SU-DHL-6 (cell line): ENCODE data around the gene RCC2.

Experiments used
- H2AFZ ChIP-seq: fragments of 200-600 bp; sonication (generic); 2 replicates; pipeline ENCODE4 v1.6.1; 2014; ENCODE audit warnings: low read depth, mild to moderate bottlenecking, moderate library complexity, mixed read lengths, antibody characterized with exemption, low read length; ENCODE audit not compliant: severe bottlenecking
- H3F3A ChIP-seq: fragments of 200-600 bp; shearing (Covaris generic); 2 replicates; pipeline ENCODE4 v1.6.0; 2016; ENCODE audit warnings: antibody characterized with exemption, mild to moderate bottlenecking; ENCODE audit not compliant: insufficient read depth
- H3K27ac ChIP-seq: fragments of 200-600 bp; sonication (generic); 2 replicates; pipeline ENCODE4 v1.5.1; 2016; ENCODE audit warnings: low read depth, mild to moderate bottlenecking, low read length, moderate library complexity, mixed read lengths
- H3K27me3 ChIP-seq: fragments of 200-600 bp; sonication (generic), shearing (Covaris generic); 2 replicates; pipeline ENCODE4 v1.6.0; 2014; ENCODE audit warnings: mild to moderate bottlenecking, low read length
- H3K36me3 ChIP-seq: fragments of 200-600 bp; sonication (generic); 2 replicates; pipeline ENCODE4 v1.6.1; 2014; ENCODE audit warnings: mild to moderate bottlenecking, low read length, mixed read lengths
- H3K4me2 ChIP-seq: fragments of 300-600, 200-600 bp; shearing (Covaris generic), sonication (generic); 2 replicates; pipeline ENCODE4 v1.6.0; 2014; ENCODE audit warnings: low read length, low read depth, mild to moderate bottlenecking; ENCODE audit not compliant: poor library complexity, severe bottlenecking
- H3K4me3 ChIP-seq: fragments of 200-600 bp; sonication (generic); 2 replicates; pipeline ENCODE4 v1.5.1; 2014; ENCODE audit warnings: antibody characterized with exemption, low read length, mild to moderate bottlenecking, mixed read lengths; ENCODE audit not compliant: insufficient read depth, poor library complexity, severe bottlenecking
- H3K79me2 ChIP-seq: fragments of 200-600 bp; sonication (generic); 2 replicates; pipeline ENCODE4 v1.6.1; 2014; ENCODE audit warnings: mild to moderate bottlenecking, low read length, moderate library complexity; ENCODE audit not compliant: insufficient read depth
- H3K9ac ChIP-seq: fragments of 200-600 bp; sonication (generic); 2 replicates; pipeline ENCODE4 v1.7.0; 2014; ENCODE audit warnings: mild to moderate bottlenecking, low read length
- H3K9me2 ChIP-seq: fragments of 200-600 bp; sonication (generic); replicated peaks from 2 replicates; pipeline ENCODE4 v1.6.1; 2014; ENCODE audit warnings: low read length; ENCODE audit not compliant: insufficient read depth
- H3K9me3 ChIP-seq: fragments of 200-600 bp; sonication (generic); 2 replicates; pipeline ENCODE4 v1.6.1; 2014; ENCODE audit warnings: low read length, mixed read lengths; ENCODE audit not compliant: insufficient read depth
- H4K20me1 ChIP-seq: fragments of 200-600 bp; sonication (generic); 2 replicates; pipeline ENCODE4 v1.6.1; 2014; ENCODE audit warnings: low read depth, mild to moderate bottlenecking, antibody characterized with exemption, low read length, moderate library complexity, mixed read lengths
- CTCF ChIP-seq: fragments of 200-600 bp; sonication (generic); IDR thresholded peaks from one replicate; pipeline ENCODE4 v1.5.1; 2017; ENCODE audit warnings: antibody characterized with exemption, mild to moderate bottlenecking, low read length, moderate library complexity; ENCODE audit not compliant: insufficient read depth, poor library complexity, severe bottlenecking
- EZH2phosphoT487 ChIP-seq: fragments of 200-600 bp; sonication (generic), shearing (Covaris generic); conservative IDR thresholded peaks from 2 replicates; pipeline ENCODE4 v1.6.1; 2018; ENCODE audit warnings: mild to moderate bottlenecking, antibody characterized with exemption, low read length, moderate library complexity, mixed read lengths

The RCC2 gene

GRCh38 chr1:17381161-17381560, 58.3 kb downstream of the RCC2 start:
- Histone ChIP-seq H3K36me3 (no peaks in the 10 kb centered on the region), H3F3A (no peaks in the 10 kb centered on the region), H3K4me2 (no peak overlapping the region), H3K4me3 (no peak overlapping the region), H3K9me3 (no peaks in the 10 kb centered on the region), H3K9me2 (no peaks in the 10 kb centered on the region), H3K9ac (no peak overlapping the region), H3K79me2 (no peaks in the 10 kb centered on the region), H4K20me1 (no peaks in the 10 kb centered on the region), H3K27me3 (no peaks in the 10 kb centered on the region; the same call in 1 of the 2 replicates), H2AFZ (no peak overlapping the region), H3K27ac (no peak overlapping the region)
- TF ChIP-seq EZH2phosphoT487: no peak
- no peak for TF ChIP-seq CTCF

GRCh38 chr1:17377325-17377953, 62.0 kb downstream of the RCC2 start:
- Histone ChIP-seq H3K9ac (no peak overlapping the region), H3K4me2 (no peak overlapping the region), H4K20me1 (no peaks in the 10 kb centered on the region)

GRCh38 chr1:17375651-17376050, 63.8 kb downstream of the RCC2 start:
- no peaks in the 10 kb centered on the region for H3F3A ChIP-seq
- H3K36me3 ChIP-seq: no peaks in the 10 kb centered on the region
- no peaks in the 10 kb centered on the region for H3K9me2 ChIP-seq
- H4K20me1 ChIP-seq: no peaks in the 10 kb centered on the region
- H3K4me3 ChIP-seq: no peak overlapping the region
- no peaks in the 10 kb centered on the region for H3K9me3 ChIP-seq
- H2AFZ ChIP-seq: no peak overlapping the region
- H3K27ac ChIP-seq: no peak overlapping the region
- H3K4me2 ChIP-seq: no peak overlapping the region
- H3K79me2 ChIP-seq: no peaks in the 10 kb centered on the region
- TF ChIP-seq CTCF: no peak
- TF ChIP-seq EZH2phosphoT487: no peak
- no peak overlapping the region for H3K9ac ChIP-seq
- H3K27me3 ChIP-seq: no peaks in the 10 kb centered on the region

More at GRCh38 chr1:17377325-17377953, 62.0 kb downstream of the RCC2 start:
- Histone ChIP-seq H3F3A (no peaks in the 10 kb centered on the region), H3K27ac (no peak overlapping the region), H3K9me3 (no peaks in the 10 kb centered on the region), H3K79me2 (no peaks in the 10 kb centered on the region), H3K4me3 (no peak overlapping the region), H3K9me2 (no peaks in the 10 kb centered on the region), H2AFZ (no peak overlapping the region), H3K36me3 (no peaks in the 10 kb centered on the region), H3K27me3 (no peaks in the 10 kb centered on the region)
- TF ChIP-seq EZH2phosphoT487 (no peak), CTCF (no peak)
